HepG2 (cell line): ENCODE measurements around the gene HOMEZ. TPM values are rescaled to one million over a fixed set of nuclear protein-coding genes. Genes with fewer than 3 reads are reported as not detected.

Experiments
- AGO2 ChIP-seq: fragments of 200-400 bp; formaldehyde crosslinking; optimal IDR thresholded peaks from 2 replicates; pipeline ENCODE3; 2017; ENCODE audit warnings: mild to moderate bottlenecking, low read depth, low read length, moderate library complexity
- BCL3 ChIP-seq: sonication (generic); formaldehyde crosslinking; IDR thresholded peaks from 2 replicates; pipeline ENCODE4 v1.5.1; 2020; ENCODE audit warnings: mild to moderate bottlenecking, missing genetic modification reagents, moderate library complexity
- ELF1 ChIP-seq: sonication (generic); formaldehyde crosslinking; IDR thresholded peaks from 2 replicates; pipeline ENCODE4 v1.4.0; 2020; ENCODE audit warnings: missing genetic modification reagents
- FOSL1 ChIP-seq: sonication (generic); formaldehyde crosslinking; IDR thresholded peaks from 2 replicates; pipeline ENCODE4 v1.9.0; 2021; ENCODE audit warnings: missing genetic modification reagents, borderline replicate concordance
- GMEB2 ChIP-seq: IDR thresholded peaks from 2 replicates; pipeline ENCODE4 v1.6.1; 2016; ENCODE audit warnings: missing biosample characterization, missing genetic modification reagents, low read depth
- KDM4B ChIP-seq: sonication (generic); formaldehyde crosslinking; IDR thresholded peaks from 2 replicates; pipeline ENCODE4 v1.4.0; 2020; ENCODE audit warnings: missing genetic modification reagents
- KLF6 ChIP-seq: IDR thresholded peaks from 2 replicates; pipeline ENCODE4 v1.8.0; 2016; ENCODE audit warnings: missing biosample characterization, missing genetic modification reagents
- KLF9 ChIP-seq: IDR thresholded peaks from 2 replicates; pipeline ENCODE4 v1.6.1; 2016; ENCODE audit warnings: low read depth
- KMT2B ChIP-seq: IDR thresholded peaks from 2 replicates; pipeline ENCODE4 v1.6.1; 2016; ENCODE audit warnings: missing genetic modification reagents, missing compliant biosample characterization
- MLX ChIP-seq: IDR thresholded peaks from 2 replicates; pipeline ENCODE4 v1.6.1; 2016
- MYNN ChIP-seq: sonication (generic); formaldehyde crosslinking; IDR thresholded peaks from 2 replicates; pipeline ENCODE4 v1.4.0; 2020; ENCODE audit warnings: mild to moderate bottlenecking, low read depth, missing genetic modification reagents
- PHF8 ChIP-seq: sonication (generic); formaldehyde crosslinking; IDR thresholded peaks from 2 replicates; pipeline ENCODE4 v1.5.0; 2020; ENCODE audit warnings: missing genetic modification reagents
- RFXANK ChIP-seq: IDR thresholded peaks from 2 replicates; pipeline ENCODE4 v1.6.1; 2016
- SATB2 ChIP-seq: sonication (generic); formaldehyde crosslinking; IDR thresholded peaks from 2 replicates; pipeline ENCODE4 v1.5.0; 2020; ENCODE audit warnings: missing genetic modification reagents
- SCMH1 ChIP-seq: sonication (generic); formaldehyde crosslinking; IDR thresholded peaks from 2 replicates; pipeline ENCODE4 v1.9.0; 2021; ENCODE audit warnings: missing genetic modification reagents, mild to moderate bottlenecking, borderline replicate concordance
- ZC3H4 ChIP-seq: sonication (generic); formaldehyde crosslinking; IDR thresholded peaks from 2 replicates; pipeline ENCODE4 v1.4.0; 2020; ENCODE audit warnings: missing genetic modification reagents, borderline replicate concordance
- ZNF512 ChIP-seq: sonication (generic); formaldehyde crosslinking; IDR thresholded peaks from 2 replicates; pipeline ENCODE4 v1.4.0; 2020; ENCODE audit warnings: mild to moderate bottlenecking, missing genetic modification reagents
- ZNF598 ChIP-seq: sonication (generic); formaldehyde crosslinking; IDR thresholded peaks from 2 replicates; pipeline ENCODE4 v1.5.1; 2020; ENCODE audit warnings: mild to moderate bottlenecking, missing genetic modification reagents, borderline replicate concordance
- ZNF639 ChIP-seq: conservative IDR thresholded peaks from 2 replicates; pipeline ENCODE4 v1.6.1; 2018; ENCODE audit warnings: missing genetic modification reagents
- ZNF672 ChIP-seq: sonication (generic); formaldehyde crosslinking; IDR thresholded peaks from 2 replicates; pipeline ENCODE4 v1.8.1; 2022; ENCODE audit warnings: missing genetic modification reagents
- ZNF678 ChIP-seq: sonication (generic); formaldehyde crosslinking; IDR thresholded peaks from 2 replicates; pipeline ENCODE4 v1.4.0; 2020; ENCODE audit warnings: mild to moderate bottlenecking, missing genetic modification reagents
- ZUFSP ChIP-seq: sonication (generic); formaldehyde crosslinking; IDR thresholded peaks from 2 replicates; pipeline ENCODE4 v1.9.0; 2021; ENCODE audit warnings: missing genetic modification reagents, mild to moderate bottlenecking, borderline replicate concordance
- polyA plus RNA-seq, 8 experiments: library from polyadenylated mRNA; depleted of rRNA in 3 of 8; stranded (reverse) in 7 of 8; unstranded in 1 of 8; fragments of >200 nt; fragmentation: Illumina TruSeq in 4 of 8; extraction: Trizol in 4 of 8; gene quantifications; 2 replicates each; pipeline versions ENCODE4 v1.2.1 to v1.2.3, GENCODE V29; 2011 to 2016; ENCODE audit warnings: low read depth in 4 of 8, missing spikeins in 1 of 8, mixed read lengths in 1 of 8; ENCODE audit not compliant: insufficient read depth in 1 of 8
- total RNA-seq, 5 experiments: library from RNA; depleted of rRNA; stranded (reverse); fragments of >200 nt; fragmentation: Illumina TruSeq; extraction: Trizol; gene quantifications; 2 replicates each; pipeline ENCODE4 v1.2.3, GENCODE V29; 2016; ENCODE audit warnings: low read depth in 1 of 5

Gene HOMEZ
- total and polyA plus RNA-seq, 2 of the 13 experiments (the other 11 are each of a cell fraction or from before 2014, with no cell fraction given): 14.5 to 31.8 TPM

GRCh38 chr14:23301288-23301968 is 15.5 kb upstream of the HOMEZ start (continued):
- TF ChIP-seq MYNN (CRISPR knock-in tag): peak; percentile 90
- no peak for TF ChIP-seq ZNF512 (CRISPR knock-in tag)
- TF ChIP-seq KLF6 (CRISPR knock-in tag): peak; percentile 54
- no peak for TF ChIP-seq ZUFSP (CRISPR knock-in tag)
- TF ChIP-seq KLF9 (CRISPR knock-in tag): peak; percentile 93; the same call in 1 of the 2 replicates
- TF ChIP-seq MLX (CRISPR knock-in tag): peak; percentile 90
- TF ChIP-seq GMEB2: peak; percentile 89
- TF ChIP-seq ZC3H4: peak; percentile 77; the same call in 1 of the 2 replicates
- TF ChIP-seq SCMH1 (CRISPR knock-in tag): no peak
- no peak for TF ChIP-seq AGO2
- TF ChIP-seq ZNF598: 0 out of 2 replicates have a peak, but pooled peaks have one; percentile 42
- TF ChIP-seq PHF8 (CRISPR knock-in tag): peak; percentile 81
- peak; percentile 99 for TF ChIP-seq ZNF639 (CRISPR knock-in tag)
- TF ChIP-seq ZNF678 (CRISPR knock-in tag): no peak
- peak; percentile 86 for TF ChIP-seq KDM4B
- TF ChIP-seq FOSL1 (CRISPR knock-in tag): no peak
- peak; percentile 74 for TF ChIP-seq KMT2B (CRISPR knock-in tag)
- TF ChIP-seq SATB2 (CRISPR knock-in tag): peak; percentile 91
- peak; percentile 59; the same call in 1 of the 2 replicates for TF ChIP-seq RFXANK (CRISPR knock-in tag)
- TF ChIP-seq ZNF672 (CRISPR knock-in tag): no peak
- no peak; the same call in 1 of the 2 replicates for TF ChIP-seq BCL3 (CRISPR knock-in tag)
- peak; percentile 87 for TF ChIP-seq ELF1 (CRISPR knock-in tag)
